GM12873 (cell line): Measurements from ENCODE around the gene SKI.

Source experiments
- CTCF ChIP-seq: IDR thresholded peaks from 2 replicates; pipeline ENCODE4 v1.5.1; 2012; ENCODE audit warnings: low read depth, mild to moderate bottlenecking, moderate library complexity, low read length, control low read depth; ENCODE audit not compliant: insufficient read depth; ENCODE audit errors: missing control alignments

The SKI gene

GRCh38 chr1:2260917-2261316, 32.8 kb downstream of the SKI start:
- TF ChIP-seq CTCF: no peak

- no peak for TF ChIP-seq CTCF
These were observed 38.3 kb downstream of the SKI start for GRCh38 chr1:2266301-2266975.

- TF ChIP-seq CTCF: no peak
These were observed 39.1 kb downstream of the SKI start for GRCh38 chr1:2267051-2267830.

- TF ChIP-seq CTCF: no peak
These were observed 39.7 kb downstream of the SKI start for GRCh38 chr1:2267862-2268261.

GRCh38 chr1:2268285-2269056, 40.4 kb downstream of the SKI start:
- TF ChIP-seq CTCF: no peak

GRCh38 chr1:2269193-2269921, 41.2 kb downstream of the SKI start:
- no peak for TF ChIP-seq CTCF
